ENCODE results near the gene CHPT1.
"Not testable (repeated sequence)": the region's sequence is repeated elsewhere in the genome, so short reads cannot be mapped to it uniquely, and the experiment has no call there.

Gene CHPT1

GRCh38 chr12:101722392-101722791 lies 25.0 kb downstream of the CHPT1 start:
- no peak for DNase-seq (ENCODE audit: low read depth, low spot score)

DNA sequence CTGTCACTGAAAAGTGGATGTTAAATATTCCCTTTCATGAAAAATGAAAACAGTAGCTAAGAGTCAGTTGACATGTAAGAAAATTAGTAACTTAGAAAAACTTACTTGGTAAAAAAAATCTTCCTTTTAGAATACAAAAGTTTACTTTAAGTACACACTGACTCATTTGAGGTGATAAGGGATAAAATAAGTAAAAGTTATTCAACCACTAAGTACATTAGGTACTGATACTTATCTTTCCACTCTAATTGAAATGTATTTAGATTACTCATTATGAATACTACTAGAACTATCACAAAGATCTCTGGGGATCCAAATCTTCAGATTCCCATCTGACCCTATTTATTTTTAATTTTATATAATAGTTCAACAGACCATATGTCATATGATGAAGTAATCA lies 29.7 kb downstream of the CHPT1 start:
- no peak for DNase-seq (ENCODE audit: low read depth, low spot score)

GRCh38 chr12:101729842-101730241 lies 32.4 kb downstream of the CHPT1 start:
- no peak for DNase-seq (ENCODE audit: low read depth, low spot score)

DNA sequence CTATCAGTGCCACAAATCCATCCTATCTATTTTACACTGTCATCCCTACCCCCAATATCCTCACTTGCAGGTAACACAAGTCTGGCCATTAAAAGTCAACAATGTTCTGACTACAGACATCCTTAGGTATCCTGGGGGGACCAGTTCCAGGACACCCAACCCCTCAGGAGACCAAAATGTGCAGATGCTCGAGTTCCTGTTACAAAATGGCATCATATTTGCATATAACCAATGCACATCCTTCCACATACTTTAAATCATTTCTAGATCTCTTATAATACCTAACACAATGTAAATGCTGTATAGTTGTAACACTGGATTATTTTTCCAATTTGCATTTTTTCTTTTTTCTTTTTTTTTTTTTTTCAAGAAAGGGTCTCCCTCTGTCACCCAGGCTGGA lies 34.9 kb downstream of the CHPT1 start:
- DNase-seq (ENCODE audit: low read depth, low spot score): no peak

- no peak for DNase-seq (ENCODE audit: low read depth, low spot score)
Observed at GRCh38 chr12:101733166-101733565, 35.7 kb downstream of the CHPT1 start.

DNA sequence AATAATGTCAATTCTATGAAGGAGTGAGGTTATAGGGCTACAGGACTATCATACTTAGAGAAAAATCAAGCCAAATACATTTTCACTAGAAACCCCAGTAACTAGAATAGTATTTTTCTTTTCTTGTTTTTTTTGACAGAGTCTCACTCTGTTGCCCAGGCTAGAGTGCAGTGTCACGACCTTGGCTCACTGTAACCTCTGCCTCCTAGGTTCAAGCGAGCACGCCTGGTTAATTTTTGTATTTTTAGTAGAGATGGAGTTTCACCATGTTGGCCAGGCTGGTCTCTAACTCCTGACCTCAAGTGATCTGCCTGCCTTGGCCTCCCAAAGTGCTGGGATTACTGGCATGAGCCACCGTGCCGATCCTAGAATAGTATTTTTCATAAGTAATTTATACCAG lies 37.0 kb downstream of the CHPT1 start:
- not testable (repeated sequence) for DNase-seq (ENCODE audit: low read depth, low spot score)

DNA sequence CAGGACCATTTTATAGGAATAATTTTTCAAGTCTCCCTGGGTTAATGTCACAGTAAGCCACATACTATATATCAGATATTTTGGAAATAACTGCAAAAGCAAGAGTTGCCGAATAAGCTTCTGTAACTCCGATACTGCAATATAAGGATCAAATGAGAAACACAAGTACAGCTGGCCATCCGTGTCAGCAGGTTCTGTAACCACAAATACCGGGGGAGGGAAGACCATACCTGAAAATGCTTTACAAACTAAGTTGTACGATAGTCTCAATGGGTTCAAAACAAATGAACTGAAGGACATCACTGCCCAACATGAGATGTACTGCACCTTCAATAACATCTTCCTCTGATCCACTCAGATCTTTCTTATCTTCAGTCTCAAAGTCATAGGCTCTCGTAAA lies 40.0 kb downstream of the CHPT1 start:
- DNase-seq (ENCODE audit: low read depth, low spot score): no peak

DNA sequence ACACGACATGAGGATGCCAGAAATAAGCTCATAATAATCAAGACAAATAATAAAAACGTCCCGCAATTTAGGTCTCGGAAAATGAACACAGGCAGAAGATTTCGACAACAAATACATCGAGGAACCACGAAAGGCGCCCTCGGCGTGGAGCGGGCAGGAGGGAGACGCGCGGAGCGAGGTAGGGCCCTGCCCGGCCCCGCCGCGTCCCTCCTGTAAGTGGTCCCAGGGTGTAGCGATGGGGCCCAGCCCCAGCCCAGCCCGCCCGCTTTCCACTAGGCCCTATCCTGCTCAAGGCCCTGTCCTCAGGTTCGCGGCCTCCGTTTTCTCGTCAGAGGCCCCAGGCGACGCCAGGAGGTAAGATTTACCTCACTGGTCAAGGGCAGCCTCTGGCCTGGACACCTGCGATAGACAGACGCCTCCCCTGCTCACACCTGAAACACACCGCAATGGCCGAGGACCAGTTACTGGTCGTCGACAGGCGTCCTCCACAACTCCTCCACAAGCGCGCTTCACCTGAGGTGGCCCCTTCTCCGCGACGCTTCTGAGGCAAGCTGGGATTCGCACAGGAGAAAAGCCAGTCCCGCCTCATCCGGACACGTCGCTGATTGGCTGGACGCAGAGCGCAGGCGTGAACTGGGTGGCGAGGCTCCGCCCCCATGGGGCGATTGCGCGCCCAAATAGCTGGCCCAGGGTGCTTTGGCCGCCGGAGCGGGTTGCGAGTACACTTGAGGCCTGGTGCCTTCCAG lies 41.7 kb downstream of the CHPT1 start, which contains the start of gene SYCP3:
SYCP3 (minus strand) TSS at position 543 of the 746 bp plus-strand sequence. CDS start 1,527 bp downstream, outside the sequence.
- no peak for DNase-seq (ENCODE audit: low read depth, low spot score)

GRCh38 chr12:101740566-101740965 lies 43.1 kb downstream of the CHPT1 start:
- no peak for DNase-seq (ENCODE audit: low read depth, low spot score)

DNA sequence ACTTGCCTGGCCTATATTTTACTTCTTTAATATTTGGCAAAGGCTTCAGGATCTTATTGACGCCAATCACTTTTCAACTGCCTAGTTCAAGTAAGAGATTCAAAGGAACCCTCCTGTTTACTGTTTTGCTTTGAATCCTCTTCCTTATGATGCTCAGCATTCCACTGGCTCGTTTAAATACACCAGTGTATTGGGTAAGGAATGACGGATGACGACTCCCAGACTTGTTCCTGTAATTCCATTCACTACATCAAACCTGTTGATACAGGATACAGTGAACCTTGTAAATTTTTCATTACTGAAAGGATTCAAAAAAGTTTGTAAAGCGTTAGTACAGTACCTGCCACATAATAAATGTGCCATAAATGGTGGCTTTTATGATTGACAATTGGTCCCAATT lies 43.5 kb downstream of the CHPT1 start:
- no peak for DNase-seq (ENCODE audit: low read depth, low spot score)

DNA sequence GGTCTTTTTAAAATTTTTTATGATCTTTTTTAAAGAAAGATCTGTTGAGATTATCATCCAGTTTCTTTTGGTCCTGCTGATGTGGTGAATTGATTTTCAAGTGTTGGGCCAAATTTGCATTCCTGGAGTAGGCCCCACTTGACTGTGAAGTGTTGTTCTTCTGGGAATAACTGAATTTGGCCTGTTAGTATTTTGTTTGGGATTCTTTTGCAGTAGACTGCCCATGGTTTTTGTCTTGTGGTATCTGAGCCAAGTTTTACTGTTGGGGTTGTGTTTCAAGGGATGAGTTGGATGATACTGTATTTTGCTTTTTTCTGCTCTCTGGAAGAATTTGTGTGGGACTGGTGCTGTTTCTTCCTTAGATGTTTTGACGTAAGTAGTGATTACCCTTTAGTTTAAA lies 45.8 kb downstream of the CHPT1 start:
- DNase-seq (ENCODE audit: low read depth, low spot score): no peak

- DNase-seq (ENCODE audit: low read depth, low spot score): no peak
Observed at GRCh38 chr12:101743724-101744472, 46.5 kb downstream of the CHPT1 start.

DNA sequence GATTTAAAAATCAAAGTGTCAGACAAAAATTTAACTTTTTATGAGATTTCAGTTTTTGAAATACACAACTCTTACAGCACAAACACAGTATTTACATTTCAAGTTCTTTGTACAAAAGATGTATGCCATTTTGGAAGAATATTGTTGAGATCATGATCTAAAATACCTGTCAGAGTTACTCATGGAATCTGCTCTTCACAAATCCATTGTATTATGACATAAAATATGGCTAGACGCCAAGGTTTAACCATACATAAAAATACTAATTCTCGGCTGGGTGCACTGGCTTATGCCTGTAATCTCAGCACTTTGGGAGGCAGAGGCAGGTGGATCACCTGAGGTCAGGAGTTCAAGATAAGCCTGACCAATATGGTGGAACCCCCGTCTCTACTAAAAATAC lies 48.0 kb downstream of the CHPT1 start:
- no peak for DNase-seq (ENCODE audit: low read depth, low spot score)

DNA sequence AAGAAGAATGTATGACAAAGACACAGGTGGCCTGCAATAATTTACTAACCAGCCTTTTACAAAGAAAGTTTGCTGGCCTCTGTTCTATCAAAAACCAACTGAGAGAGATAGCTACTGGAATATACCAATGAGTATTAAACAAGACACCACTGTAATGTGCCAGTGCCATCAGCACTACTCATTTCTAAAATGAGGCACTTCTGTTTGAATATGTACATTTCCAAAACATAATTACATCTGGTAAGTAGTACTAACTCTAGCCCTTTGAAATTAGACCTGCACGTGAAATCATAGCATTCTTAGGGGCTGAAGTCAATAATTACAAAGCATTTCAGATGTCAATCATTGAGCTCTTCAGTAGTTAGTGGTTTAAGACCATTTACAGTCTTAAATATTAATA lies 48.8 kb downstream of the CHPT1 start:
- DNase-seq (ENCODE audit: low read depth, low spot score): no peak

DNA sequence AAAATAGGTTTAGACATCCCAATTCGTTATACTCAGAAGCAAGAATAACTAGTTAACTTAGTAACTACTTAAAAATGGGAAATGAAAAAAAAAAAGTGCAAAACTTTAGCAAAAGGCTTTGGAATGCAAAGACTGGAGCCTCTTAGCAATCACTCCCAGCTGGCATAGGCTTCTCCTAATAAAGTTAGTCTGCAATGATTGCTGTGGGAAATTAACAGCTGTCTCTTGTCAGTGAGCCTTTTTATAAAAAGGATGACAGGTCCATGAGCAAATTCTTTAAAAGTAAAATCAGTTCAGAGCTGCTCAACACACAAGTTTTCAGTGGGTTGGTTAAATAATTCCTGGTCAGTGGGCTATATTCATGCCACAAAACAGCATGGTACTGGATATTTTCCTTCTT lies 49.2 kb downstream of the CHPT1 start:
- DNase-seq (ENCODE audit: low read depth, low spot score): no peak

DNA sequence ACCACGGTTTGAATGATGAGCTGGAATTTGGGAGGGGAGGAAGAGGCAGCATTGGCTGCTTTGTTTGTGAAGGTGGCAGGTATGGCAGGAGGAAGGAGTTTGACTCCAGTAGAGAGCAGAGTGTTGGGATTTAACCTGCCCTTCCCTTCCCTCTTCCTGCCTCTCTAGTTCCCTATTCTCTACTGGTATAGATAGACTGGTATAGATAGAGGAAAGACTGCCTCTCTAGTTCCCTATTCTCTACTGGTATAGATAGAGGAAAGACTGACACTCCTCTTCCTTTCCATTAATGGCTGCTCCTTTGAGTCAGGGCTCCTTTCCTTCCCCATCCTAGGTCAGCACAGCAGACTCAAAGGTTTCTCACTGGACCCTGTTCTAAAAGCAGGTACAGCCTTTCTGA lies 50.3 kb downstream of the CHPT1 start:
- no peak for DNase-seq (ENCODE audit: low read depth, low spot score)

- DNase-seq (ENCODE audit: low read depth, low spot score): no peak
Observed at GRCh38 chr12:101748907-101749306, 51.5 kb downstream of the CHPT1 start.

GRCh38 chr12:101749657-101750056 lies 52.2 kb downstream of the CHPT1 start:
- no peak for DNase-seq (ENCODE audit: low read depth, low spot score)

DNA sequence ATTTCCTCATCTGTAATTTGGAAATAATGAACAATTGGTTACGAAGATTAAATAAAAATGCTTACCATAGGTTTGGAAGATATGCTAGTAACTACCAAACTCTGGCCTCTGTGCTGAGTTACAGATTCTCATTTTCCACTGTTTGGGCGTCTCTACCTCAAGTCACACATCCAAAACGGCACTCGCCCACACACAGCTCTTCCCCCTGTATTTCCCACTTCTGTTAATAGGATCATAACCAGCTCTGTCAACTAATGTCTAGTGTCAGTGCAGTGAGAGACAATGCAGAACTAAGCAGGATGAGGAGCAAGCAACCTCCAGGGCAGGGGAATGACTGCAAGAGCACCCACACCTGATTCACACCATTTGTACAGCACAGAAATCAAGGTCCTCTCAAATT lies 52.7 kb downstream of the CHPT1 start:
- DNase-seq (ENCODE audit: low read depth, low spot score): no peak

GRCh38 chr12:101759396-101760047 lies 62.1 kb downstream of the CHPT1 start:
- DNase-seq (ENCODE audit: low read depth, low spot score): no peak

DNA sequence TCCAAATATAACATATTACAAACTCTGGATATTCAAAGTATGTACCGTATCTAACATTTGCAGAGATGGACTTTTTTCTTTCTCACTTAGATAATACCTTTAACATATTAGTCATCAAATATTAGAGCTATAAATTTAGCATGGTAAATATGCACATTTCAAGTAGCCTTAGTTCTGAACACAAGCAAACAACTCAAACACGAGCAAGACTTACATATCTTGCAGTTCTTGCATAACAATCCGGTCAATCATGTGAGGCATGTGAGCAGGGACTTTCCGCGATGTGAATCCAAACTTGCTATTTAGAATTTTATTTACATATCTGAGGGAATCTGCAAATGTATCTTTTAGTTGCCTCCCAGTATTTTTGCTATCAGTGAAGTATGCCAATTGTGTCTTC lies 63.9 kb downstream of the CHPT1 start:
- DNase-seq (ENCODE audit: low read depth, low spot score): no peak

DNA sequence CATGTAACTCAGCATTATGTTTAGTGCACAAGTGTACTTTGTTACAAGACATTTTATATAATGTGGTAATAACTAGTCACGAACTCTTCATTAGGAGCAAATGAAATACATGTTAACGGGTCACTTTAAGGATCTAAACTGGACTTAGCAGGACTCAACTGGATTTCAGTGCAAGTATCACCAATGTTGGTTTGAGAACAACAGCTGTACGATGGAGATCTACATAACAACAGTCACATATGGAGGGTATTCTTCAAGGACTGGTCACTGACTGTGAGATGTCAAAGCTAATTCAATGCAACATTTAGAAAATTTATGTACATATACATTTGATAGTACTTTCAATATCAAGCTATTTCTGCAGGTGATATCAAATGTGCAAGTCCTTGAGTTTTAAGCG lies 64.3 kb downstream of the CHPT1 start:
- no peak for DNase-seq (ENCODE audit: low read depth, low spot score)

Measured in activated CD4-positive, CD25-positive, alpha-beta regulatory T cell treated with anti-CD3 and anti-CD28 coated beads, Interleukin-2, amount 50 U/mL, for 16 hours (primary cell).